ENCODE data around the gene ADAMTSL4.

DNA sequence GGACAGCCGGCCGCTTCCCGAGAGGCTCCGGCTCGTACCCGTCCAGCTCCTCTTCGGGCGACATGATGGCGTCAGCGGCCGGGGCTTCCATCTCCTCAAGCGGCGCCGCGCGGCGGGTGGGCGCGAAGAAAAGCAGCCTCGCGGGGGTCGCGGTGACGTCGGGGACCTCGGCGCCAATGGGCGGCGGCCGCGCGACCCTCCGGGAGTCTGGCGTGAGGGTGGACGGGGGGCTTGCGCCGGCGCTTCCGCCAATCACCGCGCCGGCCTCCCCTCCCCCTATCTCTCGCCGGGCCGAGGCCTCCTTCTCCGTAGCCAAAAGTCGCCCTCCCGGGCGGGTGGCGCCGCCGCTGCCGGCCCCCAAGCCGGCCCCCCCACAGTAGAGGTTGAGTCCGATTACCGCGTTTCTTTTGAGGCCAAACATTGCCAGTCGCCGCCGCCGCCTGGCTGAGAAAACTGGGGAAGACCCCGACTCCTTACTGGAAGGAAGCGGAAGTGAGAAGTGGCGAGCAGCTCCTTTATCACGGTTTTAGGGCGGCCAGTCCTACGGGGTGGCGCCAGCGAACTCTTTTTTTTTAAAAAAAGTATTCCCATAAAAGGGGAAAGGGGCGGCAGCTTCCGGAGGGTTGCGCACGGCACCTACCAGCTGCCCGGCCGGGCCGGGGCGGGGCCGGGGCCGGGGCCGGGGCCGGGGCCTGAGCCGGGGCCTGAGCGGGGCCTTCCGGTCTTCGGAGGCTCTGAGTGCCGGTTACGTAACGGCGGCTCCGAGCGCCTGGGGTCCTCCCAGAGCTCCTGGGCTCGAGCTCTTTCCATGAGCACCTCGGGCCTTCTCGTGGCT lies 30.1 kb downstream of the ADAMTSL4 start, which contains the start of gene MCL1:
- TF ChIP-seq CEBPB (IDR thresholded peaks at IDR 0.05; ENCODE audit: low read depth, low read length) (peak; percentile 68), CTCF (IDR thresholded peaks at IDR 0.05; ENCODE audit: control extremely low read depth in 1 of 3, insufficient read depth in 1 of 3, low read depth in 1 of 3, low read length in 3 of 3) (no peak), GABPA (IDR thresholded peaks at IDR 0.05; ENCODE audit: borderline replicate concordance, insufficient read depth, low read length) (no peak)
